Breast epithelium (tissue), 3 donors: ENCODE data around the gene OR51E1. TPM values are rescaled to one million over a fixed set of nuclear protein-coding genes. Genes with fewer than 3 reads are reported as not detected.

Experiments used
- total RNA-seq, 3 donors: library from RNA; depleted of rRNA; stranded (reverse); fragments of >200 nt; gene quantifications; one replicate each; pipeline ENCODE4 v1.1.0, GENCODE V29; 2016

Gene OR51E1
- total RNA-seq, 3 donors from 2014 or later = 0.29 to 0.33 (median 0.32) TPM

Other genes starting within 250 kb of the OR51E1 start
- not detected for gene OR52K2, start 194.7 kb upstream of the OR51E1 start, total RNA-seq
- under 1 TPM in 2 of 3 donors, not detected in 1; under 0.01 TPM for gene OR52K1, start 161.3 kb upstream of the OR51E1 start, total RNA-seq
- gene OR52M1, start 98.8 kb upstream of the OR51E1 start, total RNA-seq = not detected
- not detected for gene OR52I2, start 62.2 kb upstream of the OR51E1 start, total RNA-seq
- gene OR52I1, start 49.9 kb upstream of the OR51E1 start, total RNA-seq = not detected
- 10 to 100 TPM; 12.6 to 30.0 (median 19.3) TPM for gene TRIM68, start 35.8 kb upstream of the OR51E1 start, total RNA-seq
- not detected for gene OR51D1, start 6.5 kb upstream of the OR51E1 start, total RNA-seq
- not detected for gene OR51E2, start 53.9 kb downstream of the OR51E1 start, total RNA-seq
- not detected for gene MMP26, start 60.8 kb downstream of the OR51E1 start, total RNA-seq
- not detected for gene OR51F1, start 126.0 kb downstream of the OR51E1 start, total RNA-seq
- gene OR52R1, start 160.4 kb downstream of the OR51E1 start, total RNA-seq = not detected
- gene OR51F2, start 177.3 kb downstream of the OR51E1 start, total RNA-seq = not detected
- gene OR51S1, start 205.2 kb downstream of the OR51E1 start, total RNA-seq = not detected
- gene OR51T1, start 237.9 kb downstream of the OR51E1 start, total RNA-seq = not detected